ENCODE measurements around the gene YARS2. TPM values are rescaled to one million over a fixed set of nuclear protein-coding genes. Genes with fewer than 3 reads are reported as not detected.

YARS2 gene
- polyA plus RNA-seq, 1 donor from 2014 or later, result 25.6 TPM

DNA sequence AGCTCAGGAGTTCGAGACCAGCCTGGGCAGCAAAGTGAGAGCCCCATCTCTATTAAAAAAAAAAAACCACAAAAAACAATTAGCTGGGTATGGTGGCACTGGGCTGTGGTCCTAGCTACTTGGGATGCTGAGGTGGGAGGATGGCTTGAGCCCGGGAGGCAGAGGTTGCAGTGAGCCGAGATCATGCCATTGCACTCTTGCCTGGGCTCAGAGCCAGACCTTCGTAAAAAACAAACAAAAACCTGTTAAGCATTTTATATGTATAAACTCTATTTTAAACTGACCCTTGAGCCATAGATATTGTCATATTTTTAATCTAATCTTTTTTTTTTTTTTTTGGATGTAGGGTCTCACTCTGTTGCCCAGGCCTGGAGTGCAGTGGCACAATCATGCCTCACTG lies 40.9 kb downstream of the YARS2 start:
- Histone ChIP-seq H3K9me2 (ENCODE audit: insufficient read depth, low read length) (no peaks in the 10 kb centered on the region), H3K36me3 (ENCODE audit: insufficient read depth, low read length) (peaks cover 13% of the 10 kb centered on the region), H3K9ac (ENCODE audit: low read length) (no peak overlapping the region), H3K4me3 (ENCODE audit: low read length) (no peak overlapping the region), H3F3A (ENCODE audit: insufficient read depth, low read length, poor library complexity, severe bottlenecking) (no peaks in the 10 kb centered on the region), H4K20me1 (ENCODE audit: insufficient read depth) (no peaks in the 10 kb centered on the region), H3K9me3 (ENCODE audit: low read length) (no peaks in the 10 kb centered on the region), H3K27me3 (ENCODE audit: insufficient read depth, low read depth, low read length) (no peaks in the 10 kb centered on the region), H3K4me2 (ENCODE audit: low read length) (no peak overlapping the region), H3K27ac (ENCODE audit: low read length) (no peak overlapping the region), H2AFZ (ENCODE audit: low read depth, low read length) (no peak overlapping the region), H3K79me2 (replicated peaks; ENCODE audit: insufficient read depth, low read length) (no peaks in the 10 kb centered on the region)
- no peak for TF ChIP-seq TAF1 (IDR thresholded peaks at IDR 0.05; ENCODE audit: low read depth)
- no peak for TF ChIP-seq MXI1 (conservative IDR thresholded peaks at IDR 0.05; ENCODE audit: poor library complexity, severe bottlenecking)
- TF ChIP-seq SMC3 (conservative IDR thresholded peaks at IDR 0.05; ENCODE audit: poor library complexity), result no peak
- TF ChIP-seq, protein P1, sequence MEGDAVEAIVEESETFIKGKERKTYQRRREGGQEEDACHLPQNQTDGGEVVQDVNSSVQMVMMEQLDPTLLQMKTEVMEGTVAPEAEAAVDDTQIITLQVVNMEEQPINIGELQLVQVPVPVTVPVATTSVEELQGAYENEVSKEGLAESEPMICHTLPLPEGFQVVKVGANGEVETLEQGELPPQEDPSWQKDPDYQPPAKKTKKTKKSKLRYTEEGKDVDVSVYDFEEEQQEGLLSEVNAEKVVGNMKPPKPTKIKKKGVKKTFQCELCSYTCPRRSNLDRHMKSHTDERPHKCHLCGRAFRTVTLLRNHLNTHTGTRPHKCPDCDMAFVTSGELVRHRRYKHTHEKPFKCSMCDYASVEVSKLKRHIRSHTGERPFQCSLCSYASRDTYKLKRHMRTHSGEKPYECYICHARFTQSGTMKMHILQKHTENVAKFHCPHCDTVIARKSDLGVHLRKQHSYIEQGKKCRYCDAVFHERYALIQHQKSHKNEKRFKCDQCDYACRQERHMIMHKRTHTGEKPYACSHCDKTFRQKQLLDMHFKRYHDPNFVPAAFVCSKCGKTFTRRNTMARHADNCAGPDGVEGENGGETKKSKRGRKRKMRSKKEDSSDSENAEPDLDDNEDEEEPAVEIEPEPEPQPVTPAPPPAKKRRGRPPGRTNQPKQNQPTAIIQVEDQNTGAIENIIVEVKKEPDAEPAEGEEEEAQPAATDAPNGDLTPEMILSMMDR (IDR thresholded peaks at IDR 0.05; ENCODE audit: poor library complexity, severe bottlenecking), result no peak
- no peak for TF ChIP-seq POLR2AphosphoS5 (IDR thresholded peaks at IDR 0.05)
- no peak for TF ChIP-seq EZH2 (IDR thresholded peaks at IDR 0.05; ENCODE audit: borderline replicate concordance, insufficient read depth, low read length, poor library complexity, severe bottlenecking)
- TF ChIP-seq RAD21 (conservative IDR thresholded peaks at IDR 0.05), result no peak
- TF ChIP-seq, protein P2, sequence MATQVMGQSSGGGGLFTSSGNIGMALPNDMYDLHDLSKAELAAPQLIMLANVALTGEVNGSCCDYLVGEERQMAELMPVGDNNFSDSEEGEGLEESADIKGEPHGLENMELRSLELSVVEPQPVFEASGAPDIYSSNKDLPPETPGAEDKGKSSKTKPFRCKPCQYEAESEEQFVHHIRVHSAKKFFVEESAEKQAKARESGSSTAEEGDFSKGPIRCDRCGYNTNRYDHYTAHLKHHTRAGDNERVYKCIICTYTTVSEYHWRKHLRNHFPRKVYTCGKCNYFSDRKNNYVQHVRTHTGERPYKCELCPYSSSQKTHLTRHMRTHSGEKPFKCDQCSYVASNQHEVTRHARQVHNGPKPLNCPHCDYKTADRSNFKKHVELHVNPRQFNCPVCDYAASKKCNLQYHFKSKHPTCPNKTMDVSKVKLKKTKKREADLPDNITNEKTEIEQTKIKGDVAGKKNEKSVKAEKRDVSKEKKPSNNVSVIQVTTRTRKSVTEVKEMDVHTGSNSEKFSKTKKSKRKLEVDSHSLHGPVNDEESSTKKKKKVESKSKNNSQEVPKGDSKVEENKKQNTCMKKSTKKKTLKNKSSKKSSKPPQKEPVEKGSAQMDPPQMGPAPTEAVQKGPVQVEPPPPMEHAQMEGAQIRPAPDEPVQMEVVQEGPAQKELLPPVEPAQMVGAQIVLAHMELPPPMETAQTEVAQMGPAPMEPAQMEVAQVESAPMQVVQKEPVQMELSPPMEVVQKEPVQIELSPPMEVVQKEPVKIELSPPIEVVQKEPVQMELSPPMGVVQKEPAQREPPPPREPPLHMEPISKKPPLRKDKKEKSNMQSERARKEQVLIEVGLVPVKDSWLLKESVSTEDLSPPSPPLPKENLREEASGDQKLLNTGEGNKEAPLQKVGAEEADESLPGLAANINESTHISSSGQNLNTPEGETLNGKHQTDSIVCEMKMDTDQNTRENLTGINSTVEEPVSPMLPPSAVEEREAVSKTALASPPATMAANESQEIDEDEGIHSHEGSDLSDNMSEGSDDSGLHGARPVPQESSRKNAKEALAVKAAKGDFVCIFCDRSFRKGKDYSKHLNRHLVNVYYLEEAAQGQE (IDR thresholded peaks at IDR 0.05; ENCODE audit: borderline replicate concordance), result no peak
- no peak for TF ChIP-seq EP300 (conservative IDR thresholded peaks at IDR 0.05; ENCODE audit: poor library complexity, severe bottlenecking)

DNA sequence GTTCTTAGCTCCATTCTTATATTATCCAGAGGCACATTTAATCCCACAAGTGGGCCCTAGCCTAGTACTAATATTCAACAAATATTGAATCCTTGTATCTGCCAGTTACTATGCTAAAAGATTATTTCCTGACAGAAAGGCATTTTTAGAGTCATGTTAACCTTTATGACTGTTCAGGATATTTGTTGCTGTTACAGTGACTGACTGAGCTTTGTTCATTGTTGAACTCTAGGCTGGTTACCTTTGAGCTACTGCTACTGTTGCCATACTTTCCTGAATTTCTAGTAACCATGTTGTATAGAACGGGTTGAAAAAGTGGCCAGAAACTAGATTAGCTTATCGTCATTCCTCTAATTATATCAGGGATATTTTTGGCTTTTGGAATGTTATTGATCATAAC lies 46.8 kb downstream of the YARS2 start:
- TF ChIP-seq EP300 (conservative IDR thresholded peaks at IDR 0.05; ENCODE audit: poor library complexity, severe bottlenecking) (no peak), POLR2AphosphoS5 (IDR thresholded peaks at IDR 0.05) (no peak), SMC3 (conservative IDR thresholded peaks at IDR 0.05; ENCODE audit: poor library complexity) (no peak), RAD21 (conservative IDR thresholded peaks at IDR 0.05) (no peak), TAF1 (IDR thresholded peaks at IDR 0.05; ENCODE audit: low read depth) (no peak)
- TF ChIP-seq, protein P2 (IDR thresholded peaks at IDR 0.05; ENCODE audit: borderline replicate concordance), result no peak
- Histone ChIP-seq H3F3A (ENCODE audit: insufficient read depth, low read length, poor library complexity, severe bottlenecking) (no peaks in the 10 kb centered on the region), H3K4me3 (ENCODE audit: low read length) (no peak overlapping the region), H3K27me3 (ENCODE audit: insufficient read depth, low read depth, low read length) (no peaks in the 10 kb centered on the region), H3K4me2 (ENCODE audit: low read length) (no peak overlapping the region), H3K79me2 (replicated peaks; ENCODE audit: insufficient read depth, low read length) (no peaks in the 10 kb centered on the region), H3K36me3 (ENCODE audit: insufficient read depth, low read length) (peaks cover 16% of the 10 kb centered on the region), H3K27ac (ENCODE audit: low read length) (no peak overlapping the region), H3K9me3 (ENCODE audit: low read length) (no peaks in the 10 kb centered on the region), H4K20me1 (ENCODE audit: insufficient read depth) (no peaks in the 10 kb centered on the region), H3K9me2 (ENCODE audit: insufficient read depth, low read length) (no peaks in the 10 kb centered on the region), H3K9ac (ENCODE audit: low read length) (no peak overlapping the region), H2AFZ (ENCODE audit: low read depth, low read length) (no peak overlapping the region)
